Uterus (tissue), 4 donors: ENCODE data around the gene TWF1. TPM values are rescaled to one million over a fixed set of nuclear protein-coding genes. Genes with fewer than 3 reads are reported as not detected.

Experiments
- DNase-seq, 2 donors: peaks; one replicate each; pipeline ENCODE4 v3.0.0-alpha.2; 2019 to 2020
- H3K27ac ChIP-seq, 2 donors: fragments of 200-600 bp; sonication (generic); 1 replicate in 1 of 2; 2 replicates in 1 of 2; pipeline ENCODE4 v1.5.1; 2016 to 2018
- H3K27me3 ChIP-seq, 2 donors: fragments of 200-600 bp; sonication (generic); one replicate each; pipeline ENCODE4 v1.5.1; 2018 to 2019; ENCODE audit warnings: control low read depth in 1 of 2
- H3K36me3 ChIP-seq, 2 donors: fragments of 200-600 bp; sonication (generic); one replicate each; pipeline ENCODE4 v1.5.1; 2019; ENCODE audit warnings: control low read depth in 1 of 2
- H3K4me1 ChIP-seq, 2 donors: fragments of 200-600 bp; sonication (generic); one replicate each; pipeline ENCODE4 v1.5.1; 2018 to 2019; ENCODE audit warnings: control low read depth in 1 of 2
- H3K4me3 ChIP-seq, 2 donors: fragments of 200-600 bp; sonication (generic); 1 replicate in 1 of 2; 2 replicates in 1 of 2; pipeline ENCODE4 v1.5.1; 2018 to 2019; ENCODE audit warnings: mild to moderate bottlenecking in 1 of 2
- H3K9me3 ChIP-seq, 2 donors: fragments of 200-600 bp; sonication (generic); one replicate each; pipeline ENCODE4 v1.5.1; 2019; ENCODE audit warnings: control low read depth in 1 of 2
- POLR2A ChIP-seq, 2 donors: fragments of 450-650 bp; IDR thresholded peaks; one replicate each; pipeline ENCODE4 v1.6.1; 2016; ENCODE audit warnings: antibody characterized with exemption in 2 of 2, mild to moderate bottlenecking in 1 of 2, moderate library complexity in 1 of 2
- intact Hi-C: fragments of 100-400 bp; cut with DNase I; formaldehyde crosslinking; loops from one replicate; pipeline ENCODE4 v1.15.1; 2023; ENCODE audit warnings: low total_unique reads
- total RNA-seq, 4 donors: library from RNA; depleted of rRNA in 3 of 4; stranded (reverse); fragments of >200 nt in 3 of 4; gene quantifications; one replicate each; pipeline versions ENCODE4 v1.1.0 to v1.2.4, GENCODE V29; 2014 to 2023
- TF ChIP-seq, protein P1 (sequence below), 4 experiments: fragments of 200-600 bp in 2 of 4; fragments of 450-650 bp in 2 of 4; sonication (generic) in 2 of 4; IDR thresholded peaks; one replicate each; pipeline ENCODE4 v1.5.1; 2016 to 2019; ENCODE audit warnings: antibody characterized with exemption in 4 of 4, mild to moderate bottlenecking in 2 of 4, moderate library complexity in 1 of 4
- donor health status: DM: yes; HTN: yes; CAD: no.

Gene TWF1
- total RNA-seq, 4 donors from 2014 or later = 21.8 to 113 (median 71.4) TPM

- intact Hi-C loops = no loop called here
- TF ChIP-seq POLR2A (IDR thresholded peaks at IDR 0.05) = no peak
- TF ChIP-seq, protein P1, sequence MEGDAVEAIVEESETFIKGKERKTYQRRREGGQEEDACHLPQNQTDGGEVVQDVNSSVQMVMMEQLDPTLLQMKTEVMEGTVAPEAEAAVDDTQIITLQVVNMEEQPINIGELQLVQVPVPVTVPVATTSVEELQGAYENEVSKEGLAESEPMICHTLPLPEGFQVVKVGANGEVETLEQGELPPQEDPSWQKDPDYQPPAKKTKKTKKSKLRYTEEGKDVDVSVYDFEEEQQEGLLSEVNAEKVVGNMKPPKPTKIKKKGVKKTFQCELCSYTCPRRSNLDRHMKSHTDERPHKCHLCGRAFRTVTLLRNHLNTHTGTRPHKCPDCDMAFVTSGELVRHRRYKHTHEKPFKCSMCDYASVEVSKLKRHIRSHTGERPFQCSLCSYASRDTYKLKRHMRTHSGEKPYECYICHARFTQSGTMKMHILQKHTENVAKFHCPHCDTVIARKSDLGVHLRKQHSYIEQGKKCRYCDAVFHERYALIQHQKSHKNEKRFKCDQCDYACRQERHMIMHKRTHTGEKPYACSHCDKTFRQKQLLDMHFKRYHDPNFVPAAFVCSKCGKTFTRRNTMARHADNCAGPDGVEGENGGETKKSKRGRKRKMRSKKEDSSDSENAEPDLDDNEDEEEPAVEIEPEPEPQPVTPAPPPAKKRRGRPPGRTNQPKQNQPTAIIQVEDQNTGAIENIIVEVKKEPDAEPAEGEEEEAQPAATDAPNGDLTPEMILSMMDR (IDR thresholded peaks at IDR 0.05) = no peak
Measured at GRCh38 chr12:43806737-43807072, 588 bp upstream of the TWF1 start.

DNA sequence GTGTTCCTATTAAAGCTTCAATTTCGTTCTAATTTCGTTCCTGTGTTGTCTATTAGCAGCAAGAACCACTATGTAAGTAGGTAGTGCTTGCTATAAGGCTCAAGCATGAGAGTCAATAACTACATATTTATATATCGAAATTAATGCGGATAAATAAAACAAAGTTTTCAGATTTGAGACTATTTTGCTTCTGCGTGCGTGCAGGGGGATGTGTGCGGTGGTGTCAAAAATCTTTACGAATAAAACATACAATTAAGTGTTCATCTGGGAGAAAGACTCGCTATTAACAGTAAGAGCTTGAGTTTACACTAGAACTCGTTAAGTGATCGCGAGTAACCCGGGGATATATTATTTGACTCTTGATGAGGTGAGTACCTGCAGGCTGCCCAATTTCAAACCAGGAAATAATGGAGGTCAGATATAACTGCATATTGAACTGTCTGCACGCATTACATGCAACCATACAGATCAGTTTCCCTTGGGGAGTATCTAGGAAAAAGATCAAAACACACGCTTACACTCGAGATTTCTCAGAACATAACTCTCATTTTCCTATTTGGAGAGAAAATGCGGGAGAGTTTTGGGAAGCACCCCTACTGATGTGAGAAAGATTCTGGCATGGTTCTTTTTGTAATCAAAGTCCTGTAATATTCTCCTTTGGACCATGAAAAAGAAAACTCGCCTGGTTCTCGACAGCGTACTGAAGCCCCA lies 813 bp downstream of the TWF1 start:
- no peak for DNase-seq
- H3K9me3 ChIP-seq = no peaks in the 10 kb centered on the region
- no peaks in the 10 kb centered on the region for H3K36me3 ChIP-seq
- H3K27ac ChIP-seq = peak overlapping the region; percentile 96 to 97
- no peaks in the 10 kb centered on the region for H3K27me3 ChIP-seq
- TF ChIP-seq, protein P1 (IDR thresholded peaks at IDR 0.05) = no peak
- TF ChIP-seq POLR2A (IDR thresholded peaks at IDR 0.05) = no peak
- H3K4me3 ChIP-seq = peak overlapping the region; percentile 85 to 98
- peaks cover 0 to 6% of the 10 kb centered on the region in 2 donors for H3K4me1 ChIP-seq
- intact Hi-C loops = no loop called here

More at GRCh38 chr12:43806737-43807072, 588 bp upstream of the TWF1 start:
- Histone ChIP-seq H3K9me3 (no peaks in the 10 kb centered on the region), H3K36me3 (no peaks in the 10 kb centered on the region), H3K4me3 (peak overlapping the region; percentile 85 to 98), H3K27ac (peak overlapping the region; percentile 96 to 97), H3K4me1 (peaks cover 0 to 6% of the 10 kb centered on the region in 2 donors), H3K27me3 (no peaks in the 10 kb centered on the region)
- DNase-seq = no peak

DNA sequence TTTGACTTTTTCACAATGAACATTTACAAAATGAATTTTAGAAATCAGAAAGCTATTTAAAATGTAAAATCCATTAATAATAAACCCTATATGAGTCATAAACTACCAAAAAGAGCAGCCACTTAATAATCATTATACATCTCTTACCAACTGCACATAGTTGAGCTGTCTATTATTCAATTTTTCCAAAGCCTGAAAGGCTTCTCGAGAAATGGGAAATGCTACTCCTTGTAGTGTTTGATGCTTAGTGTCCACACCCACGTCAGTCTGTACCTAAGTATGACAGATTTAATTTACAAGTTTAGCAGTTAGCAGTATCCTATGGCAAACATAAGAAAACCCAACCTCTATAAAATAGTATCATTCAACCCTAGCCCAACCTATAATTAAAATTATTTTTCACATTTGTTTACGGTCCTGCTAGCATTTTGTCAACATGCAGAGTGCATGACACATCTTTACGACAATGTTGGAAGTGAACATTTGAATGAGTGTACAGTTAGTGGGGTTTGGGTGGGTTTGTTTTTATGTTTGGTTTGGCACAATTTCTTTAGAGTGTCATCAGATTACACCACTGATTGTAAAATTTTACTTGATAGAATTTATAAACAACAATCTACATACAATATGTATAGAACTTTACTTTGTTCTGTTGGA lies 8.4 kb downstream of the TWF1 start:
- DNase-seq = no peak
- no peak overlapping the region for H3K4me3 ChIP-seq
- no peaks in the 10 kb centered on the region for H3K4me1 ChIP-seq
- intact Hi-C loops = no loop called here
- no peaks in the 10 kb centered on the region for H3K36me3 ChIP-seq
- no peaks in the 10 kb centered on the region for H3K27me3 ChIP-seq
- no peak overlapping the region for H3K27ac ChIP-seq
- TF ChIP-seq POLR2A (IDR thresholded peaks at IDR 0.05) = no peak
- TF ChIP-seq, protein P1 (IDR thresholded peaks at IDR 0.05) = no peak
- no peaks in the 10 kb centered on the region for H3K9me3 ChIP-seq

- TF ChIP-seq POLR2A (IDR thresholded peaks at IDR 0.05) = no peak
- TF ChIP-seq, protein P1 (IDR thresholded peaks at IDR 0.05) = no peak
- intact Hi-C loops = no loop called here
- no peaks in the 10 kb centered on the region for H3K4me1 ChIP-seq
- H3K4me3 ChIP-seq = no peak overlapping the region
- no peak for DNase-seq
- no peak overlapping the region for H3K27ac ChIP-seq
- no peaks in the 10 kb centered on the region for H3K27me3 ChIP-seq
- no peaks in the 10 kb centered on the region for H3K9me3 ChIP-seq
- no peaks in the 10 kb centered on the region for H3K36me3 ChIP-seq
Measured at GRCh38 chr12:43795716-43796280, 10.3 kb downstream of the TWF1 start.

DNA sequence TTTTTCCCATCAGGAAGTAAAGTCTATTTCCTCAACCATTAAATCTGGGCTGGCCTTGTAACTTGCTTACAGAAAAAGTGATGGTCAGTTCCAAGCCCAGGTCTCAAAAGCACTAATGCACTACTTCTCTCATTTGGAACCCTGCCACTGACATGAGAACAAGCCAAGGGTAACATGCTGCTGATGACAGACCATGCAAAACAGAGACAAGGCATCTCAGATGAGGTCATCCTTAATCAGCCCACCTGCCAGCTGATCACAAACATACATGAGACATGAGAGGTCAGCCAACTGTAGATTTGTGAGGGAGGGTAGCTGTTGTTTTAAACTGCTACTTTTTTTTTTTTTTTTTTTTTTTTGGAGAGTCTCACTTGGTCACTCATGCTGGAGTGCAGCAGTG lies 16.2 kb downstream of the TWF1 start:
- Histone ChIP-seq H3K27me3 (no peaks in the 10 kb centered on the region), H3K36me3 (no peaks in the 10 kb centered on the region), H3K4me3 (no peak overlapping the region), H3K4me1 (no peaks in the 10 kb centered on the region), H3K9me3 (no peaks in the 10 kb centered on the region), H3K27ac (no peak overlapping the region)
- intact Hi-C loops = no loop called here
- TF ChIP-seq, protein P1 (IDR thresholded peaks at IDR 0.05) = no peak
- no peak for TF ChIP-seq POLR2A (IDR thresholded peaks at IDR 0.05)
- no peak for DNase-seq
